ENCODE results near the gene CRAMP1.
A peak's percentile ranks its signal among the peaks of the same experiment; 100 is the strongest.

The CRAMP1 gene

GRCh38 chr16:1661826-1662225 is 49.7 kb downstream of the CRAMP1 start:
- DNase-seq (ENCODE audit: low read depth): no peak
- TF ChIP-seq CTCF (IDR thresholded peaks at IDR 0.05; ENCODE audit: control insufficient read depth, extremely low read depth, insufficient read depth): no peak
- H3K4me3 ChIP-seq (ENCODE audit: low read depth, low read length): no peak overlapping the region

- TF ChIP-seq CTCF (IDR thresholded peaks at IDR 0.05; ENCODE audit: control insufficient read depth, extremely low read depth, insufficient read depth): no peak
- H3K4me3 ChIP-seq (ENCODE audit: low read depth, low read length): no peak overlapping the region
- no peak for DNase-seq (ENCODE audit: low read depth)
Observed at GRCh38 chr16:1662543-1662942, 50.4 kb downstream of the CRAMP1 start.

GRCh38 chr16:1665829-1666228 is 53.7 kb downstream of the CRAMP1 start:
- no peak overlapping the region for H3K4me3 ChIP-seq (ENCODE audit: low read depth, low read length)
- no peak for DNase-seq (ENCODE audit: low read depth)
- no peak for TF ChIP-seq CTCF (IDR thresholded peaks at IDR 0.05; ENCODE audit: control insufficient read depth, extremely low read depth, insufficient read depth)

GRCh38 chr16:1666316-1666715 is 54.2 kb downstream of the CRAMP1 start:
- H3K4me3 ChIP-seq (ENCODE audit: low read depth, low read length): no peak overlapping the region
- no peak for DNase-seq (ENCODE audit: low read depth)
- no peak for TF ChIP-seq CTCF (IDR thresholded peaks at IDR 0.05; ENCODE audit: control insufficient read depth, extremely low read depth, insufficient read depth)

- no peak overlapping the region for H3K4me3 ChIP-seq (ENCODE audit: low read depth, low read length)
- no peak for DNase-seq (ENCODE audit: low read depth)
- TF ChIP-seq CTCF (IDR thresholded peaks at IDR 0.05; ENCODE audit: control insufficient read depth, extremely low read depth, insufficient read depth): 0 out of 2 replicates have a peak, but pooled peaks have one; percentile 9
Observed at GRCh38 chr16:1667271-1667670, 55.1 kb downstream of the CRAMP1 start.

- TF ChIP-seq CTCF (IDR thresholded peaks at IDR 0.05; ENCODE audit: control insufficient read depth, extremely low read depth, insufficient read depth): no peak
- no peak for DNase-seq (ENCODE audit: low read depth)
- H3K4me3 ChIP-seq (ENCODE audit: low read depth, low read length): no peak overlapping the region
Observed at GRCh38 chr16:1667916-1668315, 55.8 kb downstream of the CRAMP1 start.

- DNase-seq (ENCODE audit: low read depth): no peak
- H3K4me3 ChIP-seq (ENCODE audit: low read depth, low read length): no peak overlapping the region
- no peak for TF ChIP-seq CTCF (IDR thresholded peaks at IDR 0.05; ENCODE audit: control insufficient read depth, extremely low read depth, insufficient read depth)
Observed at GRCh38 chr16:1668612-1669319, 56.6 kb downstream of the CRAMP1 start.

All from LNCaP clone FGC (cell line).